K562 (cell line): Measurements from ENCODE around the gene FAM227B. TPM values are rescaled to one million over a fixed set of nuclear protein-coding genes. Genes with fewer than 3 reads are reported as not detected.

Experiments used
- BCOR ChIP-seq: fragments of 450-650 bp; IDR thresholded peaks from 2 replicates; pipeline ENCODE4 v1.6.1; 2016
- BRCA1 ChIP-seq, 2 experiments: fragments of 450-650 bp in 1 of 2; sonication (generic) in 1 of 2; formaldehyde crosslinking in 1 of 2; IDR thresholded peaks; 2 replicates each; pipeline versions ENCODE4 v1.5.0 to v1.6.1; 2017 to 2020; ENCODE audit warnings: mild to moderate bottlenecking in 1 of 2, missing genetic modification reagents in 1 of 2
- CTBP1 ChIP-seq: fragments of 450-650 bp; IDR thresholded peaks from 2 replicates; pipeline ENCODE4 v1.6.1; 2016; ENCODE audit warnings: borderline replicate concordance
- CUX1 ChIP-seq: fragments of 200-800 bp; sonication (Bioruptor generic); IDR thresholded peaks from 2 replicates; pipeline ENCODE4 v1.6.1; 2016; ENCODE audit warnings: missing genetic modification characterization, missing compliant biosample characterization
- E2F4 ChIP-seq: sonication (generic); formaldehyde crosslinking; IDR thresholded peaks from 2 replicates; pipeline ENCODE4 v1.8.0; 2022; ENCODE audit warnings: mild to moderate bottlenecking, low read depth, missing genetic modification reagents
- HCFC1 ChIP-seq: IDR thresholded peaks from 2 replicates; pipeline ENCODE4 v1.6.1; 2012; ENCODE audit warnings: low read depth, low read length, improper control_type of control experiment
- JUN ChIP-seq, 2 experiments: sonication (generic) in 1 of 2; formaldehyde crosslinking in 1 of 2; IDR thresholded peaks; 2 replicates each; pipeline versions ENCODE4 v1.6.1 to v1.8.0; 2012 to 2022; ENCODE audit warnings: borderline replicate concordance in 2 of 2, mild to moderate bottlenecking in 2 of 2, improper control_type of control experiment in 1 of 2, low read depth in 1 of 2, low read length in 1 of 2, missing genetic modification reagents in 1 of 2
- LEF1 ChIP-seq: fragments of 450-650 bp; IDR thresholded peaks from 2 replicates; pipeline ENCODE4 v1.6.1; 2016; ENCODE audit warnings: mild to moderate bottlenecking
- MAX ChIP-seq: sonication (generic); formaldehyde crosslinking; IDR thresholded peaks from 2 replicates; pipeline ENCODE4 v1.9.0; 2022; ENCODE audit warnings: mild to moderate bottlenecking, missing genetic modification reagents
- NFIX ChIP-seq: fragments of 250-450 bp; sonication (Bioruptor Pico); IDR thresholded peaks from 2 replicates; pipeline ENCODE4 v1.4.0; 2020; ENCODE audit warnings: low read depth, mild to moderate bottlenecking, moderate library complexity
- PTBP1 ChIP-seq: fragments of 200-400 bp; formaldehyde crosslinking; IDR thresholded peaks from 2 replicates; pipeline ENCODE4 v1.6.1; 2017; ENCODE audit warnings: low read depth, low read length
- SMAD4 ChIP-seq: fragments of 250-450 bp; sonication (Bioruptor Pico); conservative IDR thresholded peaks from 2 replicates; pipeline ENCODE4 v1.8.0; 2021; ENCODE audit warnings: inconsistent platforms, mild to moderate bottlenecking, moderate library complexity
- SRSF9 ChIP-seq: fragments of 200-400 bp; formaldehyde crosslinking; IDR thresholded peaks from 2 replicates; pipeline ENCODE4 v1.6.1; 2017; ENCODE audit warnings: low read depth, low read length, borderline replicate concordance
- TCF15 ChIP-seq: fragments of 250-450 bp; sonication (Bioruptor Pico); IDR thresholded peaks from 2 replicates; pipeline ENCODE4 v1.8.0; 2022; ENCODE audit warnings: moderate library complexity, mild to moderate bottlenecking, inconsistent platforms
- ZNF175 ChIP-seq: fragments of 200-800 bp; sonication (Bioruptor generic); IDR thresholded peaks from 2 replicates; pipeline ENCODE4 v1.6.1; 2016; ENCODE audit warnings: low read depth, mild to moderate bottlenecking, missing genetic modification characterization, missing compliant biosample characterization
- ZNF551 ChIP-seq: fragments of 250-450 bp; sonication (Bioruptor Pico); IDR thresholded peaks from 2 replicates; pipeline ENCODE4 v1.5.0; 2021; ENCODE audit warnings: mild to moderate bottlenecking, moderate library complexity
- polyA plus RNA-seq, 8 experiments: library from polyadenylated mRNA; depleted of rRNA in 4 of 8; stranded (reverse) in 5 of 8; unstranded in 3 of 8; fragments of >200 nt; fragmentation: Nextera tagmentation in 2 of 8; fragmentation: Illumina TruSeq in 1 of 8; extraction: Ambion mirVana in 2 of 8; extraction: Trizol in 1 of 8; gene quantifications; 2 replicates each; pipeline versions ENCODE4 v1.2.1 to v1.2.3, GENCODE V29; 2011 to 2014; ENCODE audit warnings: inconsistent platforms in 1 of 8, missing spikeins in 1 of 8
- total RNA-seq, 7 experiments: library from RNA; depleted of rRNA in 6 of 7; stranded (reverse); fragments of >200 nt in 6 of 7; fragmentation: Illumina TruSeq in 2 of 7; extraction: Trizol in 2 of 7; gene quantifications; 2 replicates each; pipeline versions ENCODE4 v1.2.1 to v1.2.3, GENCODE V29; 2011 to 2021; ENCODE audit warnings: low replicate concordance in 1 of 7
- TF ChIP-seq, protein P1 (sequence below): fragments of 150-350 bp; conservative IDR thresholded peaks from 2 replicates; pipeline ENCODE4 v1.6.1; 2014; ENCODE audit warnings: low read length

The FAM227B gene
- total and polyA plus RNA-seq, 9 of the 15 experiments (the other 6 are each of a cell fraction or from before 2014, with no cell fraction given): 5.1 to 12.5 (median 11.2) TPM

GRCh38 chr15:49620658-49621368, at the start of gene FAM227B, which contains the start of gene DTWD1 (continued):
- TF ChIP-seq CUX1 (CRISPR knock-in tag): no peak
- peak; percentile 76 for TF ChIP-seq SMAD4 (CRISPR knock-in tag)
- no peak for TF ChIP-seq NFIX (CRISPR knock-in tag)
- peak; percentile 51; the same call in 1 of the 2 replicates for TF ChIP-seq LEF1
- TF ChIP-seq HCFC1: peak; percentile 81
- no peak for TF ChIP-seq BRCA1 (IDR thresholded peaks at IDR 0.05)
- no peak for TF ChIP-seq BRCA1 (CRISPR knock-in tag; IDR thresholded peaks at IDR 0.05)
- peak; percentile 93 for TF ChIP-seq CTBP1
- TF ChIP-seq BCOR: peak; percentile 60
- TF ChIP-seq TCF15 (CRISPR knock-in tag): peak; percentile 54; the same call in 1 of the 2 replicates
- no peak for TF ChIP-seq PTBP1
- TF ChIP-seq, protein P1, sequence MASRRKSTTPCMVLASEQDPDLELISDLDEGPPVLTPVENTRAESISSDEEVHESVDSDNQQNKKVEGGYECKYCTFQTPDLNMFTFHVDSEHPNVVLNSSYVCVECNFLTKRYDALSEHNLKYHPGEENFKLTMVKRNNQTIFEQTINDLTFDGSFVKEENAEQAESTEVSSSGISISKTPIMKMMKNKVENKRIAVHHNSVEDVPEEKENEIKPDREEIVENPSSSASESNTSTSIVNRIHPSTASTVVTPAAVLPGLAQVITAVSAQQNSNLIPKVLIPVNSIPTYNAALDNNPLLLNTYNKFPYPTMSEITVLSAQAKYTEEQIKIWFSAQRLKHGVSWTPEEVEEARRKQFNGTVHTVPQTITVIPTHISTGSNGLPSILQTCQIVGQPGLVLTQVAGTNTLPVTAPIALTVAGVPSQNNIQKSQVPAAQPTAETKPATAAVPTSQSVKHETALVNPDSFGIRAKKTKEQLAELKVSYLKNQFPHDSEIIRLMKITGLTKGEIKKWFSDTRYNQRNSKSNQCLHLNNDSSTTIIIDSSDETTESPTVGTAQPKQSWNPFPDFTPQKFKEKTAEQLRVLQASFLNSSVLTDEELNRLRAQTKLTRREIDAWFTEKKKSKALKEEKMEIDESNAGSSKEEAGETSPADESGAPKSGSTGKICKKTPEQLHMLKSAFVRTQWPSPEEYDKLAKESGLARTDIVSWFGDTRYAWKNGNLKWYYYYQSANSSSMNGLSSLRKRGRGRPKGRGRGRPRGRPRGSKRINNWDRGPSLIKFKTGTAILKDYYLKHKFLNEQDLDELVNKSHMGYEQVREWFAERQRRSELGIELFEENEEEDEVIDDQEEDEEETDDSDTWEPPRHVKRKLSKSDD: no peak; the same call in 1 of the 2 replicates
- TF ChIP-seq E2F4 (CRISPR knock-in tag): no peak
- peak; percentile 95 for TF ChIP-seq MAX (CRISPR knock-in tag)
- TF ChIP-seq JUN (IDR thresholded peaks at IDR 0.05; ENCODE audit: borderline replicate concordance, low read depth, low read length): no peak
- 0 out of 2 replicates have a peak, but pooled peaks have one; percentile 68 for TF ChIP-seq JUN (CRISPR knock-in tag; IDR thresholded peaks at IDR 0.05; ENCODE audit: borderline replicate concordance)
- no peak; the same call in 1 of the 2 replicates for TF ChIP-seq ZNF175
- TF ChIP-seq ZNF551 (CRISPR knock-in tag): no peak
- no peak for TF ChIP-seq SRSF9
